ENCODE results near the gene KCTD2. TPM values are rescaled to one million over a fixed set of nuclear protein-coding genes. Genes with fewer than 3 reads are reported as not detected.

KCTD2 gene
- total and polyA plus RNA-seq, 9 of the 15 experiments (the other 6 are each of a cell fraction or from before 2014, with no cell fraction given), result 1.7 to 32.9 (median 15.8) TPM

DNA sequence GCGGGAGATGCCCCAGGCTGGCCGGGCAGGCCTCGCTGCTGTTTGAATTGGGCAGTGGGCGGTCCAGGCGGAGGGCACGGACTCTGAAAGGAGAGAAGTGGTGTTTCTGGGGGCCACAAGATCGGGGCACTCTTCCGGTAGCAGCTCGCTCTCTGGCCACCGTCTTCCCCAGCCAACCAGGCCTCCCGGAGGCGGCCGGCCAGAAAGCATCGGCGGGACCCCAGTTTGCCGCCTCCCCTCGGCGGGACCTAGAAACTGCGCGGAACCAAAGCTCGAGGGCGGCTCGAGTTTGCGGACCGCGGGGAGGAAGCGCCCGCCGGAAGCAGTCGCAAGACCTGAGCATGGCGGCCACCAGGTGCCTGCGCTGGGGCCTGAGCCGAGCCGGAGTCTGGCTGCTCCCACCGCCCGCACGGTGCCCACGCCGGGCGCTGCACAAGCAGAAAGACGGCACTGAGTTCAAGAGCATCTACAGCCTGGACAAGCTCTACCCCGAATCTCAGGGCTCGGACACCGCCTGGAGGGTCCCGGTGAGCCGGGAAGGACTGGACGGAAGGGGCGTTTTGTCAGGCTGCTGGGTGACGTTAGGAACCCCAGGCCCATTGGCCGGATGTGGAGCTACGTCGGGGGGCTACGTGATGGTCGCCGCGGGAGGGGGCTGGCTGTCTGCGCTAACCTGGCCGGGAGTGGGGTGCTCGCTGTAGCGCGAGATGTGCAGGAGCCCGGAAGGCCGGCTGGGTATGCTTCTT lies 34.5 kb upstream of the KCTD2 start, which contains the start of gene MRPL58 (continued):
- TF ChIP-seq, protein P1, sequence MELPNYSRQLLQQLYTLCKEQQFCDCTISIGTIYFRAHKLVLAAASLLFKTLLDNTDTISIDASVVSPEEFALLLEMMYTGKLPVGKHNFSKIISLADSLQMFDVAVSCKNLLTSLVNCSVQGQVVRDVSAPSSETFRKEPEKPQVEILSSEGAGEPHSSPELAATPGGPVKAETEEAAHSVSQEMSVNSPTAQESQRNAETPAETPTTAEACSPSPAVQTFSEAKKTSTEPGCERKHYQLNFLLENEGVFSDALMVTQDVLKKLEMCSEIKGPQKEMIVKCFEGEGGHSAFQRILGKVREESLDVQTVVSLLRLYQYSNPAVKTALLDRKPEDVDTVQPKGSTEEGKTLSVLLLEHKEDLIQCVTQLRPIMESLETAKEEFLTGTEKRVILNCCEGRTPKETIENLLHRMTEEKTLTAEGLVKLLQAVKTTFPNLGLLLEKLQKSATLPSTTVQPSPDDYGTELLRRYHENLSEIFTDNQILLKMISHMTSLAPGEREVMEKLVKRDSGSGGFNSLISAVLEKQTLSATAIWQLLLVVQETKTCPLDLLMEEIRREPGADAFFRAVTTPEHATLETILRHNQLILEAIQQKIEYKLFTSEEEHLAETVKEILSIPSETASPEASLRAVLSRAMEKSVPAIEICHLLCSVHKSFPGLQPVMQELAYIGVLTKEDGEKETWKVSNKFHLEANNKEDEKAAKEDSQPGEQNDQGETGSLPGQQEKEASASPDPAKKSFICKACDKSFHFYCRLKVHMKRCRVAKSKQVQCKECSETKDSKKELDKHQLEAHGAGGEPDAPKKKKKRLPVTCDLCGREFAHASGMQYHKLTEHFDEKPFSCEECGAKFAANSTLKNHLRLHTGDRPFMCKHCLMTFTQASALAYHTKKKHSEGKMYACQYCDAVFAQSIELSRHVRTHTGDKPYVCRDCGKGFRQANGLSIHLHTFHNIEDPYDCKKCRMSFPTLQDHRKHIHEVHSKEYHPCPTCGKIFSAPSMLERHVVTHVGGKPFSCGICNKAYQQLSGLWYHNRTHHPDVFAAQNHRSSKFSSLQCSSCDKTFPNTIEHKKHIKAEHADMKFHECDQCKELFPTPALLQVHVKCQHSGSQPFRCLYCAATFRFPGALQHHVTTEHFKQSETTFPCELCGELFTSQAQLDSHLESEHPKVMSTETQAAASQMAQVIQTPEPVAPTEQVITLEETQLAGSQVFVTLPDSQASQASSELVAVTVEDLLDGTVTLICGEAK (IDR thresholded peaks at IDR 0.05), result peak; percentile 97
- TF ChIP-seq, protein P1 (CRISPR knock-in tag; IDR thresholded peaks at IDR 0.05), result no peak
- no peak for TF ChIP-seq ZNF830 (CRISPR knock-in tag; IDR thresholded peaks at IDR 0.05)
- no peak for TF ChIP-seq ZC3H8 (IDR thresholded peaks at IDR 0.05)
- TF ChIP-seq TGIF2 (CRISPR knock-in tag; IDR thresholded peaks at IDR 0.05), result no peak
- TF ChIP-seq SRF (CRISPR knock-in tag; IDR thresholded peaks at IDR 0.05), result peak in 1 of 2 experiments; percentile 88; a peak in 2 of 4 replicates
- no peak for TF ChIP-seq HNRNPUL1 (IDR thresholded peaks at IDR 0.05; ENCODE audit: low read length)
- TF ChIP-seq, protein P2, sequence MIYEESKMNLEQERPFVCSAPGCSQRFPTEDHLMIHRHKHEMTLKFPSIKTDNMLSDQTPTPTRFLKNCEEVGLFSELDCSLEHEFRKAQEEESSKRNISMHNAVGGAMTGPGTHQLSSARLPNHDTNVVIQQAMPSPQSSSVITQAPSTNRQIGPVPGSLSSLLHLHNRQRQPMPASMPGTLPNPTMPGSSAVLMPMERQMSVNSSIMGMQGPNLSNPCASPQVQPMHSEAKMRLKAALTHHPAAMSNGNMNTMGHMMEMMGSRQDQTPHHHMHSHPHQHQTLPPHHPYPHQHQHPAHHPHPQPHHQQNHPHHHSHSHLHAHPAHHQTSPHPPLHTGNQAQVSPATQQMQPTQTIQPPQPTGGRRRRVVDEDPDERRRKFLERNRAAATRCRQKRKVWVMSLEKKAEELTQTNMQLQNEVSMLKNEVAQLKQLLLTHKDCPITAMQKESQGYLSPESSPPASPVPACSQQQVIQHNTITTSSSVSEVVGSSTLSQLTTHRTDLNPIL (CRISPR knock-in tag; IDR thresholded peaks at IDR 0.05), result no peak
- no peak for TF ChIP-seq EWSR1 (IDR thresholded peaks at IDR 0.05; ENCODE audit: borderline replicate concordance, low read depth, partially characterized antibody)
- no peak for TF ChIP-seq TEAD4 (IDR thresholded peaks at IDR 0.05; ENCODE audit: low read length)
- TF ChIP-seq TEAD4 (CRISPR knock-in tag; IDR thresholded peaks at IDR 0.05; ENCODE audit: borderline replicate concordance), result no peak
- no peak for TF ChIP-seq GATA2 (CRISPR knock-in tag; IDR thresholded peaks at IDR 0.05)
- TF ChIP-seq ZNF766 (CRISPR knock-in tag; conservative IDR thresholded peaks at IDR 0.05), result peak; percentile 73; the same call in 1 of the 2 replicates
- TF ChIP-seq, protein P3, sequence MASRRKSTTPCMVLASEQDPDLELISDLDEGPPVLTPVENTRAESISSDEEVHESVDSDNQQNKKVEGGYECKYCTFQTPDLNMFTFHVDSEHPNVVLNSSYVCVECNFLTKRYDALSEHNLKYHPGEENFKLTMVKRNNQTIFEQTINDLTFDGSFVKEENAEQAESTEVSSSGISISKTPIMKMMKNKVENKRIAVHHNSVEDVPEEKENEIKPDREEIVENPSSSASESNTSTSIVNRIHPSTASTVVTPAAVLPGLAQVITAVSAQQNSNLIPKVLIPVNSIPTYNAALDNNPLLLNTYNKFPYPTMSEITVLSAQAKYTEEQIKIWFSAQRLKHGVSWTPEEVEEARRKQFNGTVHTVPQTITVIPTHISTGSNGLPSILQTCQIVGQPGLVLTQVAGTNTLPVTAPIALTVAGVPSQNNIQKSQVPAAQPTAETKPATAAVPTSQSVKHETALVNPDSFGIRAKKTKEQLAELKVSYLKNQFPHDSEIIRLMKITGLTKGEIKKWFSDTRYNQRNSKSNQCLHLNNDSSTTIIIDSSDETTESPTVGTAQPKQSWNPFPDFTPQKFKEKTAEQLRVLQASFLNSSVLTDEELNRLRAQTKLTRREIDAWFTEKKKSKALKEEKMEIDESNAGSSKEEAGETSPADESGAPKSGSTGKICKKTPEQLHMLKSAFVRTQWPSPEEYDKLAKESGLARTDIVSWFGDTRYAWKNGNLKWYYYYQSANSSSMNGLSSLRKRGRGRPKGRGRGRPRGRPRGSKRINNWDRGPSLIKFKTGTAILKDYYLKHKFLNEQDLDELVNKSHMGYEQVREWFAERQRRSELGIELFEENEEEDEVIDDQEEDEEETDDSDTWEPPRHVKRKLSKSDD (conservative IDR thresholded peaks at IDR 0.05; ENCODE audit: low read length), result no peak
